Body of pancreas (tissue), 4 donors: ENCODE data around the gene GRIK1.

Source experiments
- POLR2A ChIP-seq, 3 donors: fragments of 450-650 bp; IDR thresholded peaks; one replicate each; pipeline ENCODE4 v1.6.1; 2016; ENCODE audit warnings: antibody characterized with exemption in 3 of 3, mild to moderate bottlenecking in 2 of 3
- TF ChIP-seq, protein P1 (sequence below), 7 experiments: fragments of 450-650 bp in 4 of 7; fragments of 200-600 bp in 3 of 7; sonication (generic) in 3 of 7; IDR thresholded peaks; one replicate each; pipeline ENCODE4 v1.5.1; 2016 to 2019; ENCODE audit warnings: antibody characterized with exemption in 7 of 7

DNA sequence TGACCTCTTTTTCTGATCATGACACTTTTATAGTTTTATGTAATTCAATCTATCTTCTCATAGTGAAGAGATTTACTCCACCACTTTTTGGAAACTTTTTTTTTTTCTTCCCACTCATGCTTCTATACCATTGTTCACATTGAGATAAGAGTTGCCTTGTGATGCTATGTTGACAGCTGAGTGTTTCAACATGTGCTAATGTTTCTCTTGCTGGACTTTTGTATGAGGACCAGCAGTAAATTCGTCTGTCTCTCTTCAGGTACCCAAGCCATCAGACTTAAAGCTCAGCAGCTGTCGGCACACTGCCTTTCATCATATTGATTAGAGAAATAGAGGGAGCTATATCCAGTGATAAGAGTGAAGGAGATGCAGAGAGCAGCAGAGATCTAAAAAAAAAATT lies 227.0 kb downstream of the GRIK1 start:
- TF ChIP-seq, protein P1, sequence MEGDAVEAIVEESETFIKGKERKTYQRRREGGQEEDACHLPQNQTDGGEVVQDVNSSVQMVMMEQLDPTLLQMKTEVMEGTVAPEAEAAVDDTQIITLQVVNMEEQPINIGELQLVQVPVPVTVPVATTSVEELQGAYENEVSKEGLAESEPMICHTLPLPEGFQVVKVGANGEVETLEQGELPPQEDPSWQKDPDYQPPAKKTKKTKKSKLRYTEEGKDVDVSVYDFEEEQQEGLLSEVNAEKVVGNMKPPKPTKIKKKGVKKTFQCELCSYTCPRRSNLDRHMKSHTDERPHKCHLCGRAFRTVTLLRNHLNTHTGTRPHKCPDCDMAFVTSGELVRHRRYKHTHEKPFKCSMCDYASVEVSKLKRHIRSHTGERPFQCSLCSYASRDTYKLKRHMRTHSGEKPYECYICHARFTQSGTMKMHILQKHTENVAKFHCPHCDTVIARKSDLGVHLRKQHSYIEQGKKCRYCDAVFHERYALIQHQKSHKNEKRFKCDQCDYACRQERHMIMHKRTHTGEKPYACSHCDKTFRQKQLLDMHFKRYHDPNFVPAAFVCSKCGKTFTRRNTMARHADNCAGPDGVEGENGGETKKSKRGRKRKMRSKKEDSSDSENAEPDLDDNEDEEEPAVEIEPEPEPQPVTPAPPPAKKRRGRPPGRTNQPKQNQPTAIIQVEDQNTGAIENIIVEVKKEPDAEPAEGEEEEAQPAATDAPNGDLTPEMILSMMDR (IDR thresholded peaks at IDR 0.05) = no peak
- TF ChIP-seq POLR2A (IDR thresholded peaks at IDR 0.05) = no peak
